Activated T-helper 2 cell treated with anti-CD3 and anti-CD28 coated beads, Interferon-gamma antibody, Interleukin-2, Interleukin-4, amounts not matched to agents 10 μg/mL and 5 μg/mL and 100 μg/mL, durations not matched to agents 14 hours and 24 hours and 36 hours (primary cell): Measurements from ENCODE around the gene GRK6. TPM values are rescaled to one million over a fixed set of nuclear protein-coding genes. Genes with fewer than 3 reads are reported as not detected.
A peak's percentile ranks its signal among the peaks of the same experiment; 100 is the strongest.

Experiments
- DNase-seq: peaks from one replicate; pipeline ENCODE4 v3.0.0; 2021; ENCODE audit warnings: low spot score
- H3K27ac Mint-ChIP-seq: one replicate; pipeline ENCODE4 v1.8.0; 2021; ENCODE audit warnings: mixed read lengths
- H3K27me3 Mint-ChIP-seq: one replicate; pipeline ENCODE4 v1.8.0; 2021; ENCODE audit warnings: low read depth, mixed read lengths
- H3K36me3 Mint-ChIP-seq: one replicate; pipeline ENCODE4 v1.8.0; 2021; ENCODE audit warnings: low read depth, mixed read lengths
- H3K4me1 Mint-ChIP-seq: one replicate; pipeline ENCODE4 v1.8.0; 2021; ENCODE audit warnings: low read depth, mixed read lengths
- H3K4me3 Mint-ChIP-seq: one replicate; pipeline ENCODE4 v1.8.0; 2021; ENCODE audit warnings: low read depth, mild to moderate bottlenecking, moderate library complexity, mixed read lengths
- H3K9me3 Mint-ChIP-seq: one replicate; pipeline ENCODE4 v1.8.0; 2021; ENCODE audit warnings: mixed read lengths
- intact Hi-C: fragments of 100-400 bp; cut with micrococcal nuclease; formaldehyde crosslinking; loops from one replicate; pipeline ENCODE4 v1.15.1; 2023
- total RNA-seq: library from RNA; stranded (reverse); gene quantifications from 2 replicates; pipeline ENCODE4 v1.2.3, GENCODE V29; 2022

GRK6 gene
- total RNA-seq, 1 donor from 2014 or later: 131 TPM

DNA sequence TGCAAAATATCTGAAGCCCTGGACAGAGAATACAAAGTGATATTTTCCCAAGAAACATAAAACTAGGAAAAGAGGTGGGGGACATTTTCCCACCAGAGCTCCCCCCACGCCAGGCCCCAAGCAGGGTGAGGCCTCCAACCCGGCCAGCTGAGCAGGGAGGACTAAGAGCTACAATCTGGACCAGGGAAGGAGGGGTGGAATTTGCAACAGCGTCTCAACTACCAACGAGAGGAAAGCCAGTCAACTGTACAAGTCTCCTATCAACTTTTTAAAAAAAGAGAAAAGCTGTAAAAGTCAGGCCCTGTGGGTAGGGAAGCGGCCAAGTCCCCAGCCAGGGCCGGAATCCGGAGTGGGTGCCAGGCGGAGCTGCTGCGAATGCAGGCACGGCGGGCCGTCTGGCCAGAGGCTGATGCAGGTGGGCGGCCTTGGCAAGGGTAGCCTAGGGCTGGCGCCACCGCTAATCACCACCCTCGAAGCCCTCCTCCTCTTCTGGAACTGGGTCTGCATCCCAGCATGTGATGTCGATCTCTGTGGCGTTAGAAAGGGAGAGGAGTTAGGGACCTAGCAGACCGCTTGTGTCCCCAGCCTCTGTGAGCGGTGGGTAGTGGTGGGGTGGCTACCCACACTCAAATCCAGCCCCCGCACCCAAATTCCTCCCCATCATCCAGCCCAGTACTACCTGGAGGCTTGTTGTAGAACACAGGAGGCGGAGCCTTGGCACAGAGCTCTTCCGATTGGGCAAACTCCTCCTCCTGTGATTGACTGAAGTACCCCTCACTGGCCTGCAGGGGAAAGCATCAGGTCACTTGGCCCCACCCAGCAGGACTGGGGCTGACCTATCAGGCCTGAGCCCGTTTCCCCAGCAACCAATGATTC is 30.7 kb downstream of the GRK6 start:
- DNase-seq: peak; percentile 60
- Mint-ChIP-seq H3K9me3 (no peaks in the 10 kb centered on the region), H3K27me3 (peaks cover 8% of the 10 kb centered on the region), H3K4me3 (peak overlapping the region; percentile 6), H3K4me1 (peaks cover 26% of the 10 kb centered on the region), H3K36me3 (peaks cover 2% of the 10 kb centered on the region), H3K27ac (no peak overlapping the region)
- intact Hi-C loops: loop anchor here (1.0 kb wide), 3 partner anchors 28 to 54 kb away; partner anchors contain the start of gene PDLIM7

DNA sequence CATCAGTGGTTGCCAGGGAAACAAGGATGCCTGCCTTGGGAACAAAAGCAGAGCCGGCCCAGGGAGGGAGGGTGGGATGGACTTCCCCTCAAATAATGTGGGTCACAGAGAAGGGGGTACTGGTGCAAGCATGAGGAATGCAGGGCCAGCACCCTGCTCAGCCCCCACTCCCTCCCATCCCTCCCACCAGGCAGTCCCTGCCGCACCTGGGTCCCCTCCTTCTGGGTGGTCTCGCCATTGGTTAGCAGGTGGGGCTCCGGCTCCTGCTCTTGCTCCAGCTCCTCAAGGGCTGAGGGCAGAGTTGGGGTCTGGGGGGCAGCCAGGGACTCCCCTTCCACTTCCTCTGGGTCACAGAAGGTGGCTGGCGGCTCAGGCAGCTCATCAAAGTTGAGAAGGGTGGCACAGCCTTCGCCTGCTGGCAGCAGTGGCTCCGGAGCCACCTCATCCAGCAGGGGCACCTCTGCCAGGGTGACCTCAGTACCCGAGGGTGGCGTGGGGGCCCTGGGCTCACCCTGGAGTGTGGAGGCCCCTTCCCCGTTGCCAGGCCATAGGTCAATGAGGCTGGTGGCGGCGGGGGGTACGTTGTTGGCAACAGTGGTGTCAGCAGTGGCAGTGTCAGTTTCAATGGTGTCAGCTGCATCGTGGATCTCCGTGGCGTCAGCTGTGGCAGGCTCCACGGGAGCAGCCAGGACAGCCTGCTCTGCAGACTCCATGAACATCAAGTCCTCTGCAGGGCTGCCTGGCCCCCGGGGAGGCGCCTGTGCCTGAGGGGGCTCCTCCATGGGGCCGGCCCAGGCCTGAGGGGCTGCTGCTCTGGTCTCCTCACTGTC is 31.6 kb downstream of the GRK6 start:
- Mint-ChIP-seq H3K36me3 (peaks cover 2% of the 10 kb centered on the region), H3K4me3 (no peak overlapping the region), H3K4me1 (peaks cover 26% of the 10 kb centered on the region), H3K9me3 (no peaks in the 10 kb centered on the region), H3K27me3 (peaks cover 6% of the 10 kb centered on the region), H3K27ac (no peak overlapping the region)
- no peak for DNase-seq
- intact Hi-C loops: no loop called here

DNA sequence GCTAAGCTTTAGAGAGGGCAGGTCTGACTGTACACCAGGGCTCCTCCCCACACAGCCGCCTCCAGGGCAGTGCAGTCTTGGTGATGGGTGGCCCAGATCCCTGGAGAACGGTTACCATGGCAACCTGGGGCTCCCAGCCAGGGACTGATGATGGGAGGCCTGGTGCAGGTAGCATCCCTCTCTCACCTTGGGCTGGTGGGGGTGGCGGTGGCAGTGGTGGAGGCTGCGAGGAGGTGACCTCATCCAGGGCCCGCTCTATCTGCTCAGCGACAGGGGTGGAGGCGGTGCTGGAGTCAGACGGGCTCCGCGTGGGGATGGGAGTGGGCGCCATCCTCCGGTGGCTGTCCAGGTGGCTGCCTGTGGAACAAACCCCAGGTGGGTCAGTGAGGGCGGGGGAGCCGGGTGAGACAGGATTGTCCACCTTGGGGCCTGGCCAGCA is 32.5 kb downstream of the GRK6 start:
- Mint-ChIP-seq H3K4me1 (peaks cover 23% of the 10 kb centered on the region), H3K27me3 (peaks cover under 1% of the 10 kb centered on the region), H3K36me3 (peaks cover 2% of the 10 kb centered on the region), H3K9me3 (no peaks in the 10 kb centered on the region), H3K4me3 (no peak overlapping the region), H3K27ac (no peak overlapping the region)
- intact Hi-C loops: no loop called here
- DNase-seq: no peak

GRCh38 chr5:177459357-177459756 is 32.9 kb downstream of the GRK6 start:
- peaks cover 2% of the 10 kb centered on the region for H3K36me3 Mint-ChIP-seq
- H3K4me1 Mint-ChIP-seq: peaks cover 22% of the 10 kb centered on the region
- H3K9me3 Mint-ChIP-seq: no peaks in the 10 kb centered on the region
- intact Hi-C loops: no loop called here
- H3K27me3 Mint-ChIP-seq: no peaks in the 10 kb centered on the region
- no peak overlapping the region for H3K27ac Mint-ChIP-seq
- DNase-seq: no peak
- H3K4me3 Mint-ChIP-seq: no peak overlapping the region

- H3K4me1 Mint-ChIP-seq: peaks cover 22% of the 10 kb centered on the region
- peaks cover 2% of the 10 kb centered on the region for H3K36me3 Mint-ChIP-seq
- no peaks in the 10 kb centered on the region for H3K9me3 Mint-ChIP-seq
- no peak overlapping the region for H3K27ac Mint-ChIP-seq
- intact Hi-C loops: no loop called here
- no peak overlapping the region for H3K4me3 Mint-ChIP-seq
- DNase-seq: no peak
- no peaks in the 10 kb centered on the region for H3K27me3 Mint-ChIP-seq
Measured at GRCh38 chr5:177459819-177460628, 33.5 kb downstream of the GRK6 start.

GRCh38 chr5:177462021-177462670 is 35.7 kb downstream of the GRK6 start:
- H3K27me3 Mint-ChIP-seq: no peaks in the 10 kb centered on the region
- no peak for DNase-seq
- H3K27ac Mint-ChIP-seq: peak overlapping the region; percentile 60

DNA sequence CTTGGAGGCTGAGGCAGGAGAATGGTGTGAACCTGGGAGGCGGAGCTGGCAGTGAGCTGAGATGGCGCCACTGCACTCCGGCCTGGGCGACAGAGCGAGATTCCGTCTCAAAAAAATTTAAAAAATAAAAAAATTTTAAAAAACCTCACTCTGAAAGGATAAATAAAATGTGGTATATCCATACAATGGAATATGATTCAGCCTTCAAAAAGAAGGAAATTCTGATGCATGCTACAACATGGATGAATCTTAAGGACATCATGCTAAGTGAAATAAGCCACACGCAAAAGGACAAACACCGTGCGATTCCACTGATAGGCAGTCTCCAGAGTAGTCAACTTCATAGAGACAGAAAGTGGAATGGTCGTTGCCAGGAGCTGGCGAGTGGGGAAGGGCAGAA is 38.6 kb downstream of the GRK6 start:
- peaks cover 13% of the 10 kb centered on the region for H3K4me1 Mint-ChIP-seq
- no peaks in the 10 kb centered on the region for H3K27me3 Mint-ChIP-seq
- H3K27ac Mint-ChIP-seq: no peak overlapping the region
- intact Hi-C loops: no loop called here
- no peaks in the 10 kb centered on the region for H3K9me3 Mint-ChIP-seq
- no peak overlapping the region for H3K4me3 Mint-ChIP-seq
- DNase-seq: no peak
- peaks cover 9% of the 10 kb centered on the region for H3K36me3 Mint-ChIP-seq

More at GRCh38 chr5:177462021-177462670, 35.7 kb downstream of the GRK6 start:
- H3K4me3 Mint-ChIP-seq: no peak overlapping the region
- peaks cover 11% of the 10 kb centered on the region for H3K36me3 Mint-ChIP-seq
- H3K9me3 Mint-ChIP-seq: no peaks in the 10 kb centered on the region
- intact Hi-C loops: no loop called here
- peaks cover 15% of the 10 kb centered on the region for H3K4me1 Mint-ChIP-seq

- Mint-ChIP-seq H3K27me3 (no peaks in the 10 kb centered on the region), H3K4me3 (no peak overlapping the region), H3K9me3 (no peaks in the 10 kb centered on the region), H3K4me1 (peaks cover 10% of the 10 kb centered on the region), H3K36me3 (peaks cover 9% of the 10 kb centered on the region), H3K27ac (no peak overlapping the region)
- intact Hi-C loops: no loop called here
- DNase-seq: no peak
Measured at GRCh38 chr5:177466861-177467260, 40.4 kb downstream of the GRK6 start.

- intact Hi-C loops: no loop called here
- Mint-ChIP-seq H3K36me3 (peaks cover 9% of the 10 kb centered on the region), H3K27ac (no peak overlapping the region), H3K27me3 (no peaks in the 10 kb centered on the region), H3K9me3 (no peaks in the 10 kb centered on the region), H3K4me3 (no peak overlapping the region), H3K4me1 (peaks cover 4% of the 10 kb centered on the region)
- no peak for DNase-seq
Measured at GRCh38 chr5:177467436-177467835, 41.0 kb downstream of the GRK6 start.

- Mint-ChIP-seq H3K4me3 (no peak overlapping the region), H3K27me3 (no peaks in the 10 kb centered on the region), H3K9me3 (no peaks in the 10 kb centered on the region), H3K36me3 (peaks cover 9% of the 10 kb centered on the region), H3K4me1 (peaks cover 3% of the 10 kb centered on the region), H3K27ac (no peak overlapping the region)
- intact Hi-C loops: no loop called here
- DNase-seq: no peak
Measured at GRCh38 chr5:177468329-177468684, 41.8 kb downstream of the GRK6 start.

GRCh38 chr5:177468685-177469628 is 42.5 kb downstream of the GRK6 start:
- intact Hi-C loops: no loop called here
- no peak overlapping the region for H3K4me3 Mint-ChIP-seq
- H3K36me3 Mint-ChIP-seq: peaks cover 9% of the 10 kb centered on the region
- DNase-seq: no peak
- H3K9me3 Mint-ChIP-seq: no peaks in the 10 kb centered on the region
- H3K27ac Mint-ChIP-seq: no peak overlapping the region
- H3K27me3 Mint-ChIP-seq: peaks cover 2% of the 10 kb centered on the region
- H3K4me1 Mint-ChIP-seq: peaks cover 4% of the 10 kb centered on the region
